A549 treated with AZD9567 at 1 μM for 4 hours (cell line): ENCODE data around the gene HACL1. TPM values are rescaled to one million over a fixed set of nuclear protein-coding genes. Genes with fewer than 3 reads are reported as not detected.

Experiments used
- total RNA-seq: library from RNA; stranded (reverse); fragments of 200-300 nt; extraction: Qiagen RNA extraction; gene quantifications from 5 replicates; pipeline ENCODE4 v1.2.3, GENCODE V29; 2022; ENCODE audit not compliant: insufficient read depth

The HACL1 gene
- 22.3 to 31.1 TPM (median 23.3 TPM) in 5 replicates for total RNA-seq

GRCh38 chr3:15601399-15602145, at the start of gene HACL1, which contains the start of gene BTD:
TSS of gene HACL1 (minus strand) at chr3:15601569. CDS start at chr3:15601463, 106 bp downstream.
TSS of gene BTD (plus strand) at chr3:15601745. CDS start at chr3:15635440, 33,695 bp downstream.

GRCh38 chr3:15521573-15521965, 79.8 kb downstream of the HACL1 start, which contains the start of gene COLQ:
TSS of gene COLQ (minus strand) at chr3:15521706. CDS start at chr3:15521625, 81 bp downstream.

Other genes with a start within 250 kb of the HACL1 start
- gene METTL6, start 174.0 kb downstream of the HACL1 start, total RNA-seq: 23.1 to 28.3 TPM (median 27.2 TPM) in 5 replicates
- 14.4 to 18.3 TPM (median 15.9 TPM) in 5 replicates for gene EAF1, start 174.0 kb downstream of the HACL1 start, total RNA-seq
- 0.21 to 0.58 TPM (median 0.39 TPM) in 4 of 5 replicates, not detected in the other for gene COLQ, start 79.9 kb downstream of the HACL1 start, total RNA-seq
- gene BTD, start 176 bp upstream of the HACL1 start, total RNA-seq: 14.0 to 18.3 TPM (median 16.3 TPM) in 5 replicates
- 41.5 to 72.4 TPM (median 48.7 TPM) in 5 replicates for gene ANKRD28, start 196.4 kb upstream of the HACL1 start, total RNA-seq